HG03432 (cell line): Measurements from ENCODE around the gene CBFA2T2.
"Not testable (repeated sequence)": the region's sequence is repeated elsewhere in the genome, so short reads cannot be mapped to it uniquely, and the experiment has no call there.

ENCODE experiments used
- ATAC-seq: cut with Tn5 transposase; IDR thresholded peaks from one replicate; pipeline ENCODE4 v1.9.1; 2021; ENCODE audit warnings: mild to moderate bottlenecking, moderate library complexity; ENCODE audit not compliant: unreplicated experiment

CBFA2T2 gene

DNA sequence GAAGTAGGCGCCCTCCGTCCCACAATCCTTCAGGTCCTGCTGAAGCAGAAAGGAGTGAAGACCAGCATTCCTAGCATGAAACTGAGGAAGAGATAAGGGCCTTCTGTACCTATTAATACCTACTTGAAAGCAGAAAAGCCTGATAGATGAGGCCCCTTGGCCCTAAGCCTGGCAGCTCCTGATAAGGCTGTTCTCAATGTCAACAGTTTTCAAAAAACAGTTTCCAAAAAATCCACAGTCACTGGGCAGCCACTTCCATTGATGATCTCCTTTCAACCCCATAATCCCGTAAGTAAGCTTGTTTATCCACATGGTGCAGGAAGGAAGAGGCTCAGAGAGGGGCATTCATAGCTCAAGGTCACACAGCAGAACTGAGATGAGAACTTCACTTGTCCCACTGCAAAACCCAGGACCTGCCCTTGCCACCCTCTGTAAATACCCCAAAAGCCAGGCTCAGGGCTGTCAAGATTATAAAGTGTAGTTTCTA lies 199.1 kb downstream of the CBFA2T2 start:
- ATAC-seq, result no peak

DNA sequence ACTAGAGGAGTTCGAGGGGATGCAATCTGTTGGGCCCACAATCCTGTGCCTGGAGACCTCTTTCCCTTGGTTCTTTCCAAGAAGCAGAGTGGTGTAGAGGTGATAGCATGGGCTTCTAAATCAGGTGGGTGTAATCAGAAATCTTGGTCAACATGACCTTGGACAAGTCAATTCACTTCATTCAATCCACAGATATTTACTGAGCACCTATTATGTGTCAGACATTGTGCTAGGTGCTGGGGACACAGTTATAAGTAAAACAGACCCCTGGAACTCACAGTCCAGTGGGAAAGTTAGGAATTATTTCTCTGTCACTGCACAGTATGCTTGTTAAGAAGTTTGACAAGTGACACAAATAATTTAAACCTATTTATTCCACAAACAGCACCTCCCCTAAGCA lies 199.6 kb downstream of the CBFA2T2 start:
- ATAC-seq, result no peak

DNA sequence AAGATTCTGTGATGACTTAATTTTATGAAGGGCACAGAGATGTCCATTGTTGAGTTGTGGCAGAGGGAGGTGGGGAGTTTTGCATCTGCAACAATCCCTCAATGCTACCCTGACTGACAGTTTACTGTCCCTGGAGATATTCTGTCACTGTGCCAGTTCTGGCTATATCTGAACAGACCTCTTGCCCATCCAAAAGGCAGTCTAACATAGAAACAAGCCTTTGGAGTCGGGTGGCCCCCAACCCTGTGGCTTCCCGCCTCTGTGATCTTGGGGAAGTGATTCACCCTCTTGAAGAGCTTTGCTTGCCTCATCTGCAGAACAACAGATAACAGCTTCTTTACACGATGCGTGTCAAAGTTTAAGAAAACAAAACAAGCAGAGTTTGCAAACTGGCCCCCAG lies 200.1 kb downstream of the CBFA2T2 start:
- ATAC-seq, result no peak

DNA sequence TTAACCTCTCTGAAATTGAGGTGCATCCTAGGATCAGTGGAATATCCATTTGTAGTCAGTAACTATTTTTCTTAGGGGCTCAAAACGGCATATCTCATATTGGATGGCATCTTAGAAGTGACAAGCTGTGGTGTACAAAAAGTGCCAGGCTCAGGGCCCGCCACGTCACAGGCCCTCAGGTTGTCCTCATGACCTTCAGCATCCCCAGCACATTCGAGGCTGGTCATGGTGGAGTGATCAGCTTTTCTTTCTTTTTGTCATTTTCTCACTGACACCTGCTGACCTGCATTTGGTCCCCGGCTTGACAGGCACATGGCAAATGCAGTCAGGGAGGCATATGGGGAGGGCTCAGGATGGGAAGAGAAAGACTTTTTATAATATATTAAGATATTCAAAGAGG lies 203.4 kb downstream of the CBFA2T2 start:
- no peak for ATAC-seq

DNA sequence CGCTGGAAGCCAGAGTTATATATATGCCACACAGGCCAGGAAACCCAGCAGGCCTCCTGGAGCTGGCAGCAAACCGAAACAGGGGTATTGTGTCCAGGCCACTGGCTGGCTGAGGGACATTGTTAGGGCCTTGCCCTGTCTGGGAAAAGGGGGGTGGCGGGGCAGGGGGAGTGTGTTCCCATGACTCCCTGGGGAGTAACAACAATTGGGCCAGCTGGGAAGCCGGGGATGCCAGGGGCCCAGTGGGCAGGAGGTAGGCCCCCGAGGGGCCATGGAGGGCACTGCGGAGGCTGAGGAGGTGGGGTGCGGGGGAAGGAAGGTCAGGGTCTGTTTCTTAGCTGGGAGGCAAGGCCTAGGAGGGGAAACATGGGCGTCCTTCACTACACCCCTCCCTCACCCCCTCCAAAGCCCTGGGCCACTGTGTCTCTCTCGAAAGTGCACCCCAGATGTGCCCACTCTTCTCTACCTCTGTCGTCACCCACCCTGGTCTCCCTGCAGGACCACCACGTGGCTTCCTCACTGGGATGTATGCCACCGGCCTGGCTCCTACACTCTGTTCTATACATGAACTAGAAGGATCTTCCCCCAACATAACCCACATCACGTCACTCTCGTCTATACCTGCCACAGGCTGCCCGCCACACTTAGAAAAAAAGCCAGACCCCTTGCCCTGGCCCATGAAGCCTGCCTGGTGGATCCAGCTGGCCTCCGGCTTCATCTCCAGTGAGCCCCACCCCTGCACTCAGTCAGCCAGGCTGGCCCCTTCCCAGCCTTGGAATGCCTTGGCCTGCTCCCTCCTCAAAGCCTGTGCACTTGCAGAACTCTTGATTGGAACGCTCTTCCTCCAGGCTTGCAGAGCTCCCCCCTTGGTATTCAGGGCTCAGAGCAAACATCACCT lies 204.1 kb downstream of the CBFA2T2 start:
- ATAC-seq, result no peak

DNA sequence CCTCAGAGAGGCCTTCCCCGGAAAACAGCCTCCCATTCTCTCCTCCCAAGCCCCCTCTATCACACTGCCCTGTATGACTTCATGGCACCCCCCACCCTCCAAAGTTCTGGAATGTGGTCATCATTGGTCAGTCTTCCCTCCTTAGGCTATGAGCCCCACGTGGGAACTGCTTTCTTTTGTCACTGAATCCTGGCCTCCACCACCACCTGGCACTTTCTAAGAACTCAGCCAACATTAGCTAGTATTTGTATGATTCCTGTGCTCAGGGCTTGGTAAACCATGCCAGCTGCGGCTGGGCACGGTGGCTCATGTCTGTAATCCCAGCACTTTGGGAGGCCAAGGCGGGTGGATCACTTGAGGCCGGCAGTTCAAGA lies 204.7 kb downstream of the CBFA2T2 start:
- no peak for ATAC-seq

DNA sequence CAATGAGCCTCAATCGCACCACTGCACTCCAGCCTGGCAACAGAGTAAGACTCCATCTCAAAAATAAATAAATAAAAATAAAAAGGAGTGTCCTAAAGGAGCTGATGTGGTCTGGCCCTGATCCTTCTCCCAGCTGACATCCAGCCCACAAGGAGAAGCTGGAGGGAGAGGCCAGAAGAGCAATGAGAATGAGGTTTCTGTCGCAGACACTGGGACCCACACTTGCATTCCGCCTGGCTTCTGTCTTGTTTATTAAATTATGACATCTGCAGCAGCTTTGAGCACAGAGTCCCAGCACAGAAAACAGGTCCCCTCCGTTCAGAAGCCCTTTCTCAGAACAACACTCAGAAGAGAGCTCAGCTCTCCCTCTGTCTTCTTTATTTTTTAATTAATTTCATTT lies 206.6 kb downstream of the CBFA2T2 start:
- no peak for ATAC-seq

DNA sequence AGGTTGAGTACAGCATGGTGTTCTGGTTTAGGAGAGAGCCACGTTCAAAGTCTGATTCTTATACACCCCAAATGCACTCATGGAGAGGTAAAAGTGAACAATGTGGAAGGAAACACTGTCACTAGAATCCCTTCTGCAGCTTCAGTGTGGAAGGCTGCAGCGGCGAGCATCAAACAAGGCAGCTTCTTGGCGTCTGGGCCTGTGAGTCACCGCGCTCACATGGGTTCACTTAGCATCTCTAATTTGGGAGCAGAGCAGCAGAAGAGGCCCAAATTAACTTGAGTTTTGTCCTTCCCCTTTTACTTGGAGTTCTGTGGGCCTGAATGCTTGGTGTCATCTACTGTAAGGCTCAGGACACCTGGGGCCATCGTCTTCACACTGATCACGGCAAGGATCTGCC lies 207.2 kb downstream of the CBFA2T2 start:
- no peak for ATAC-seq

DNA sequence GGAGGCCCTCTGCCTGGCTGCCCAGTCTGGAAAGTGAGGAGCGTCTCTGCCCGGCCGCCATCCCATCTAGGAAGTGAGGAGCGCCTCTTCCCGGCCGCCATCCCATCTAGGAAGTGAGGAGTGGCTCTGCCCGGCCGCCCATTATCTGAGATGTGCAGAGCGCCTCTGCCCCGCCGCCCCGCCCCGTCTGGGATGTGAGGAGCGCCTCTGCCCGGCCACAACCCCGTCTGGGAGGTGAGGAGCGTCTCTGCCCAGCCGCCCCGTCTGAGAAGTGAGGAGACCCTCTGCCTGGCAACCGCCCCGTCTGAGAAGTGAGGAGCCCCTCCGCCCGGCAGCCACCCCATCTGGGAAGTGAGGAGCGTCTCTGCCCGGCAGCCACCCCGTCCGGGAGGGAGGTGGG lies 209.1 kb downstream of the CBFA2T2 start:
- not testable (repeated sequence) for ATAC-seq
